ES-I3 (cell line): ENCODE data around the gene UBQLN3.

ENCODE experiments used
- H3K36me3 ChIP-seq: 2 replicates; pipeline ENCODE4 v1.6.1; 2013; ENCODE audit warnings: mild to moderate bottlenecking, low read length, control low read depth, moderate library complexity; ENCODE audit not compliant: insufficient read depth
- H3K4me1 ChIP-seq: 2 replicates; pipeline ENCODE4 v1.6.1; 2013; ENCODE audit warnings: mild to moderate bottlenecking, control low read depth, low read length; ENCODE audit not compliant: insufficient read depth
- H3K9ac ChIP-seq: 2 replicates; pipeline ENCODE4 v1.6.1; 2013; ENCODE audit warnings: low read depth, mild to moderate bottlenecking, low read length, moderate library complexity
- H3K9me3 ChIP-seq: 2 replicates; pipeline ENCODE4 v1.6.1; 2013; ENCODE audit warnings: mild to moderate bottlenecking, low read length, moderate library complexity; ENCODE audit not compliant: control insufficient read depth, insufficient read depth

The UBQLN3 gene

DNA sequence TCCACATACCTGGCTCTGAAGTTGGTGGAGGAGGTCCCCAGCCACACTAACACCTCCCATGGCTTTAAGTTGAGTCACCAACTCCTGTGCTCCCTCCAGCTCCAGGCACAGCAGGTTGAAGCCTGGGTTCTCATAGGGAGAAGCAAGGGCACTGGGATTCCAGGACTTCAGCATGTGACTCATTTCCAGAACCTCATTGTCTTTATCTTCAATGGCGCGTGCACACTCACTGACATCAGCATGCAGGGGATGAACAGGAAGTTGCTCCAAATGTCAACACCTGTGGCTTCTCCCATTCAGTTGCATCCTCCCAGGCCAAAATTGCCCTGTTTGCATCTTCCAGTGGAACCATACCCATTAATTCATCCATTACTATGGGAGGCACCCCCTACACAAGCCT, 12.6 kb upstream of the UBQLN3 start:
- Histone ChIP-seq H3K9ac (no peak overlapping the region), H3K36me3 (no peaks in the 10 kb centered on the region), H3K4me1 (no peaks in the 10 kb centered on the region), H3K9me3 (no peaks in the 10 kb centered on the region)

DNA sequence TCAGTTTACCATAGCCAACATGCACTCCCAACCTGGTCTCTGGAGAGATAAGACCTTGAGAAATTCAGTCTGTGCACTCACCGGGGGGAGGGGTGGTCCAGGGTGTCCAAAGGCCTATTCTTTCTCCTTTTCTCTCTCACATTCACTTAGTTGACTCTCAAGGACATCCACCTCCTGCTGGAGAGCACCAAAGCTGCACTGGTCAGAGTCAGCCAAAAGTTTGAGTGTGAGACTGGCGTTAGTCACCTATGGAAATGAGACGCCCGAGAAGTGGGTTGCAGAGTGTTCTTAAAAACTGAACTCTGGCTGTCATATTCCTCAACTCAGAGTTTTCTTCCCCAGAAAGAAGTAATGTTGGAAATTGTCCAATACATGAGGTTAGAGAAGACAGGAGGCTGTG, 11.8 kb upstream of the UBQLN3 start:
- Histone ChIP-seq H3K9ac (no peak overlapping the region), H3K9me3 (no peaks in the 10 kb centered on the region), H3K4me1 (no peaks in the 10 kb centered on the region), H3K36me3 (no peaks in the 10 kb centered on the region)

DNA sequence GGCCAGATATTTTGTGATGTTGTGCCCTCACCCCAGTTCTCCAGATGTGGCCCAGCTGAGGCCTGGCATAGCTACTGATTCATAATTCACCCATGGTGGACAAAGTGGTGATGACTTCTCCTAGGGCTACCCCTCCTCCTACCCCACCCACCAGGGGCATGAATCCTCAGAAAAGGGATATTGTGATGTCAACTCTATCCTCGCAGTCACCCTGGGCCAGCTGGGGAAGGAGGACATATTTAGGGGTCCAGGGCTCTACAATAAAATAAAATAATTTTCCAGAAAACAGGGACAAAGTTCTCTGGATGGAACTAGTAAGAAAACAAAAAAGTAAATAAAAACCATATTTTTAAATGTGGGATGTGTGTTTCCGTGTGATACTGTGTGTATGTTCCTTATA, 6.8 kb upstream of the UBQLN3 start, which contains the start of gene UBQLNL:
TSS of gene UBQLNL (minus strand) at position 101 of the 400 bp plus-strand sequence. CDS start 258 bp downstream, outside the sequence.
- Histone ChIP-seq H3K9me3 (no peaks in the 10 kb centered on the region), H3K4me1 (no peaks in the 10 kb centered on the region), H3K9ac (no peak within 1 kb of the TSS), H3K36me3 (no peaks in the 10 kb centered on the region)

- Histone ChIP-seq H3K36me3 (no peaks in the 10 kb centered on the region), H3K9ac (no peak overlapping the region), H3K9me3 (no peaks in the 10 kb centered on the region), H3K4me1 (no peaks in the 10 kb centered on the region)
These were observed 5.1 kb upstream of the UBQLN3 start for GRCh38 chr11:5514841-5515240.

GRCh38 chr11:5508605-5509004, 1.2 kb downstream of the UBQLN3 start:
- H3K4me1 ChIP-seq: no peaks in the 10 kb centered on the region
- H3K9me3 ChIP-seq: no peaks in the 10 kb centered on the region
- H3K9ac ChIP-seq: no peak overlapping the region
- H3K36me3 ChIP-seq: no peaks in the 10 kb centered on the region

DNA sequence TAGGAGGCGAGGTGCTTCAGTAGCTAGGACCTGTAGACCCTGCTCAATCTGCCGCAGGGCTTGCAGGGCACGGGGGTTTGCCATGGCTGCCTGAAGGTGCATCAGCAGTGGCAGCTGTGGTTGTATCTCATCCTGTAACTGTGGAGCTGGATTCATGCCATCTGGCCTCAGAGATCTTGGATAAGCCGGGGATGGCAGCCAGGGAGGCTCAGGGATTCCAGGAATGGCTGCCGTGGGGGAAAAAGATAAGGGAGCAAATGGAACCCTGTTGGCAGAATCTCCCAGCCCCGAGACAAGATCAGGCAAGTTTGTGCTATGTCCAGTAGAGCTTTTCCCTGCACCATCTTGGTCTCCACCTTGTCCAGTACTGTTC, 1.8 kb downstream of the UBQLN3 start:
- Histone ChIP-seq H3K9ac (no peak overlapping the region), H3K36me3 (no peaks in the 10 kb centered on the region), H3K4me1 (no peaks in the 10 kb centered on the region), H3K9me3 (no peaks in the 10 kb centered on the region)

DNA sequence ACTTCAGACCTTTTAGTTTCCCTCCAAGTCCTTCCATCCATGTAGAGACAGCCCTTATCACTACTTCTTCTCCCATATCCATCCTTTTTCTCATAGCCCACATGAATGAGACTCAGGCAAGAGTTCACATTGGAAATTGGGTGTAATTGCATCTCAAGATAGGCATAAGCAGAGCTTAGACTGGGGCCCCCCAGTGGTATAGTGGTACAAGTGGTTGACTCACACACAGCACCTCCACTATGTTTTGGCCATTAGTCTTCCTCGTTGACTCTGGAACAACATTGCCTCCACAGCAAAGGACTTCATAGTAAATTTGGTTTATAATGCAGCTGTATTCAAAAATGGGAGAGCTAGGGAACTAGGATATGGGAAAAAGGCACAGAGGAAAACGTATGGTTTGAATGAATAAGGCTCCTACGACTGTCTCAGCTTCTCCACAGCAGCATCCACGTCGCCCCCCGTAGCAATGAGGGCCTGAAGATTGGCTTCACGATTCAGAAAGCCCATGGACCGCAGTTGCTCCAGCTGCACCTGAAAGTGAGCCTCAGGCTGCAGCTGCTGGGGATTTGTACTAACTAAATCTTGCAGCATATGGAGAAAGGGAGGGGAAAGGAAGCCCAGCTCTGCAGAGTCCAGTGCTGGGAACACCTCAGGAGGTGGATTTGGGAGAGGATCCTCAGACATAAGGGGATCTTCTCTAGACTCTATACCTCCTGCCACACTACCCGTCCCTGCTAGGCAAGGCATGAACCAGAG, 2.4 kb downstream of the UBQLN3 start:
- H3K9me3 ChIP-seq: no peaks in the 10 kb centered on the region
- H3K9ac ChIP-seq: no peak overlapping the region
- H3K36me3 ChIP-seq: no peaks in the 10 kb centered on the region
- no peaks in the 10 kb centered on the region for H3K4me1 ChIP-seq

DNA sequence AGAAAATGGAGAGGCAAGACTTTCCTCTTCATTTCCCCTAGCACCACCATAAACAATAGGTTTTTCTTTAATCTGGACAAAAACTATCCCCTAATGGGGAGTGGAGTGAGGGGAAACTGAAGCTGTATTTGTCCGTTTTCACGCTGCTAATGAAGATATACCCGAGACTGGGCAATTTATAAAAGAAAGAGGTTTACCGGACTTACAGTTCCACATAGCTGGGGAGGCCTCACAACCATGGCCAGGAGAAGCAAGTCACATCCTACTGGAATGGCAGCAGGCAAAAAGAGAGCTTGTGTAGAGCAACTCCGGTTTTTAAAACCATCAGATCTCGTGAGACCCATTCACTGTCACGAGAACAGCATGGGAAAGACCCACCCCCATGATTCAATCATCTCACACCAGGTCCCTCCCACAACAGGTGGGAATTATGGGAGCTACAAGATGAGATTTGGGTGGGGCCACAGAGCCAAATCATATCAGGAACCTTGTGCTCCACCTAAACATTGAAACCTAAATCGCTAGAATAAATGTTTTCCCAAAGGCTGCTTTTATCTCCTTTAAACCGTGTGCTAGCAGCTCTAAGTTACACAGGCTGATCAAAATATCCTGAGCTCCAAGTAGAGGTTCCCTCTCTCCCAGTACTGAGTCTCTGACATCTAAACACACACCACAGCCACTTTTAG, 4.3 kb downstream of the UBQLN3 start:
- no peaks in the 10 kb centered on the region for H3K9me3 ChIP-seq
- no peak overlapping the region for H3K9ac ChIP-seq
- no peaks in the 10 kb centered on the region for H3K36me3 ChIP-seq
- H3K4me1 ChIP-seq: no peaks in the 10 kb centered on the region

- H3K9me3 ChIP-seq: no peaks in the 10 kb centered on the region
- H3K36me3 ChIP-seq: no peaks in the 10 kb centered on the region
- no peak overlapping the region for H3K9ac ChIP-seq
- H3K4me1 ChIP-seq: no peaks in the 10 kb centered on the region
These were observed 5.3 kb downstream of the UBQLN3 start for GRCh38 chr11:5504403-5504921.

DNA sequence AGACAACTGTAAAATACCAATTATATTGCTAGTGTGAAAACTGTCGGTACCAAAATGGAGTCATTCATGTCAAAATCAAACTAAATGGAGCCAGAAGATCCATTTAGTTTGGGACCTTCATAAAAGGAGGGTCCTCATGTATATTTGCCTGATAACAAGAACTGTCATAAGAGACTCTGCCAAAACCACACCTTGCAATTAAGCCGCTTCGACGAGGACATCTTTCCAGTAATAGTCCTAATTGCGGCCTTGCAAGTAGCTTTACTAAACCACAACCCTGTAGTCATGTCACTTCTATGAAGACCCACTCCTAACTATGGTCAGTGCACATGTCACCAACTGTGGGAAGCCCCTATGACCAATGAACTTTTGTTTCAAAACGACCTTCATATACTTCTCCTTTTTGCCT, 9.4 kb downstream of the UBQLN3 start:
- Histone ChIP-seq H3K9ac (no peak overlapping the region), H3K4me1 (no peaks in the 10 kb centered on the region), H3K9me3 (no peaks in the 10 kb centered on the region), H3K36me3 (no peaks in the 10 kb centered on the region)

DNA sequence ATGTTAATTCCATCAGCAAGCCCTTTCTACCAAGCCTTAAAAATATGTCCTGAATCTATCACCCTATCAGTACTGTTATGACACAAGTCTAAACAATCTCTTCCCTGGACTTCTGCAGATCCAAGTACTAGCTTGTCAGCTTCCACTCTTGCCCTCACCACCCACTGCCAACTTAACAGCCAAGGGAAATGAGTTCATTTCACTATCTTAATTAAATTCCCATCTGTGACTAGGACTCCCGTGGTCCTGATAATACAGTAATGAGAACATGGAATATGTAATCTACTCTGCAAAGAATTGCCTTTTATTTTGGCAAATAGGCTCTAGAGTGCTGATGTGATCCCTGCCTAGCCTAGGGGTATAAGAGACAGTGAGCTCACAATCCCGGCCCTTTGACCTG, 10.1 kb downstream of the UBQLN3 start:
- Histone ChIP-seq H3K36me3 (no peaks in the 10 kb centered on the region), H3K9ac (no peak overlapping the region), H3K4me1 (no peaks in the 10 kb centered on the region)

DNA sequence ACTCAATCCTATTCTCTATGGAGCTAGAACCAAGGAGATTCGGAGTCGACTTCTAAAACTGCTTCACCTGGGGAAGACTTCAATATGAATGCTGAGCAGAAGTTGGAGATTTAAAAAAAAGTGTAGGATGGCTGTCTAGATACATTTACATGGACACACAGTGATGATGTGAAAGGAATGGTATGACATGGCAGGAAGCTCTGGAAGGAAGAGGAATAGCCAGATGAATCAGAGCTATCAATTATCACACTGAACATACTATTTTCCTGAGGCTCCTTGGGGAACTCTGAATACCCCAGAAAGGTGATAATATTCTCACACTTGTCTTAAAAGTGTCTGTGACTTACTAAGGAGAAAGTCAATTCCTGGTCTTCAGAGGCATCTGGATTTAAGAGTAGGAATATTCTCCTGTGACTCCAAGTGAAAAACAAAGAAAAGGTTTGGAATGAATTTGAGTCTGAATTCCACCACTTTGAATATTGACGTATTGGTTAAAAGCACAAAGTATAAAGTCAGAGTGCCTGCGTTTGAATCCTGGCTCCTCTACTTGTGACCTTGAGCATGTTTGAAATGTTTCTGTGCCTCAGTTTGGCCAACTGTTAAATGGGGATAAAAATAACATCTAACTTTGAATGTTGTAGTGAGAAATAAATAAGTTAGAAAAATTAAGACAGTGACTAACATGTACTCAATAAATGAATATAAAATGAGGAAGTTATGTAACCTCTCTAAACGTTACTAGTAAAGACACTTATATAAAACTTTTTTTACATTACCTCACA, 20.0 kb downstream of the UBQLN3 start:
- Histone ChIP-seq H3K9ac (no peak overlapping the region), H3K36me3 (no peaks in the 10 kb centered on the region), H3K9me3 (no peaks in the 10 kb centered on the region), H3K4me1 (no peaks in the 10 kb centered on the region)

More for the DNA sequence above, 10.1 kb downstream of the UBQLN3 start:
- no peaks in the 10 kb centered on the region for H3K9me3 ChIP-seq

- Histone ChIP-seq H3K36me3 (no peaks in the 10 kb centered on the region), H3K4me1 (no peaks in the 10 kb centered on the region)
These were observed 20.9 kb downstream of the UBQLN3 start for GRCh38 chr11:5488798-5489399.

GRCh38 chr11:5488385-5488784, 21.4 kb downstream of the UBQLN3 start, which contains the start of gene OR52D1:
TSS of gene OR52D1 (plus strand) at chr11:5488685. CDS start at chr11:5488707, 22 bp downstream.
- no peaks in the 10 kb centered on the region for H3K36me3 ChIP-seq

More at GRCh38 chr11:5488798-5489399, 20.9 kb downstream of the UBQLN3 start:
- no peak overlapping the region for H3K9ac ChIP-seq
- H3K9me3 ChIP-seq: no peaks in the 10 kb centered on the region

More at GRCh38 chr11:5488385-5488784, 21.4 kb downstream of the UBQLN3 start, which contains the start of gene OR52D1:
- no peaks in the 10 kb centered on the region for H3K9me3 ChIP-seq
- no peak within 1 kb of the TSS for H3K9ac ChIP-seq
- no peaks in the 10 kb centered on the region for H3K4me1 ChIP-seq
